ENCODE results near the gene TMPO.
"Not testable (repeated sequence)": the region's sequence is repeated elsewhere in the genome, so short reads cannot be mapped to it uniquely, and the experiment has no call there.

TMPO gene

GRCh38 chr12:98489176-98489575 lies 26.2 kb upstream of the TMPO start:
- in situ Hi-C loops (cut with HindIII; ENCODE audit: low pct_unique_long_range_greater_than_20kb, low sequenced_read_pairs), result no loop called here
- no peak for TF ChIP-seq JUND (IDR thresholded peaks at IDR 0.05; ENCODE audit: low read depth)
- DNase-seq (ENCODE audit: low read depth in 1 of 2, low spot score in 1 of 2), result no peak

GRCh38 chr12:98490501-98491453 lies 24.6 kb upstream of the TMPO start:
- peak; percentile 37 to 94 for DNase-seq (ENCODE audit: low read depth in 1 of 2, low spot score in 1 of 2)
- no peak for TF ChIP-seq JUND (IDR thresholded peaks at IDR 0.05; ENCODE audit: low read depth)
- in situ Hi-C loops (cut with HindIII; ENCODE audit: low pct_unique_long_range_greater_than_20kb, low sequenced_read_pairs), result no loop called here

- in situ Hi-C loops (cut with HindIII; ENCODE audit: low pct_unique_long_range_greater_than_20kb, low sequenced_read_pairs), result no loop called here
- TF ChIP-seq JUND (IDR thresholded peaks at IDR 0.05; ENCODE audit: low read depth), result no peak
These were observed 22.7 kb upstream of the TMPO start for GRCh38 chr12:98492580-98493140.

GRCh38 chr12:98501266-98501629 lies 14.1 kb upstream of the TMPO start:
- in situ Hi-C loops (cut with HindIII; ENCODE audit: low pct_unique_long_range_greater_than_20kb, low sequenced_read_pairs); DNase-seq (ENCODE audit: low read depth in 1 of 2, low spot score in 1 of 2): not testable (repeated sequence)

More at GRCh38 chr12:98492580-98493140, 22.7 kb upstream of the TMPO start:
- no peak for DNase-seq (ENCODE audit: low read depth in 1 of 2, low spot score in 1 of 2)

- TF ChIP-seq JUND (IDR thresholded peaks at IDR 0.05; ENCODE audit: low read depth), result no peak
- in situ Hi-C loops (cut with HindIII; ENCODE audit: low pct_unique_long_range_greater_than_20kb, low sequenced_read_pairs), result no loop called here
- peak; percentile 47 to 96 for DNase-seq (ENCODE audit: low read depth in 1 of 2, low spot score in 1 of 2)
These were observed 12.1 kb upstream of the TMPO start for GRCh38 chr12:98503342-98503591.

- peak; percentile 39 to 96 for DNase-seq (ENCODE audit: low read depth in 1 of 2, low spot score in 1 of 2)
- in situ Hi-C loops (cut with HindIII; ENCODE audit: low pct_unique_long_range_greater_than_20kb, low sequenced_read_pairs), result no loop called here
- no peak for TF ChIP-seq JUND (IDR thresholded peaks at IDR 0.05; ENCODE audit: low read depth)
These were observed 11.6 kb upstream of the TMPO start for GRCh38 chr12:98503592-98504367.

GRCh38 chr12:98504368-98504617 lies 11.1 kb upstream of the TMPO start:
- no peak for TF ChIP-seq JUND (IDR thresholded peaks at IDR 0.05; ENCODE audit: low read depth)
- in situ Hi-C loops (cut with HindIII; ENCODE audit: low pct_unique_long_range_greater_than_20kb, low sequenced_read_pairs), result no loop called here
- no peak for DNase-seq (ENCODE audit: low read depth in 1 of 2, low spot score in 1 of 2)

- no peak for DNase-seq (ENCODE audit: low read depth in 1 of 2, low spot score in 1 of 2)
- in situ Hi-C loops (cut with HindIII; ENCODE audit: low pct_unique_long_range_greater_than_20kb, low sequenced_read_pairs), result no loop called here
- TF ChIP-seq JUND (IDR thresholded peaks at IDR 0.05; ENCODE audit: low read depth), result no peak
These were observed 6.3 kb upstream of the TMPO start for GRCh38 chr12:98509063-98509462.

GRCh38 chr12:98511806-98512205 lies 3.6 kb upstream of the TMPO start:
- DNase-seq (ENCODE audit: low read depth in 1 of 2, low spot score in 1 of 2); in situ Hi-C loops (cut with HindIII; ENCODE audit: low pct_unique_long_range_greater_than_20kb, low sequenced_read_pairs): not testable (repeated sequence)

- no peak for TF ChIP-seq JUND (IDR thresholded peaks at IDR 0.05; ENCODE audit: low read depth)
- in situ Hi-C loops (cut with HindIII; ENCODE audit: low pct_unique_long_range_greater_than_20kb, low sequenced_read_pairs), result no loop called here
- no peak for DNase-seq (ENCODE audit: low read depth in 1 of 2, low spot score in 1 of 2)
These were observed 1.7 kb upstream of the TMPO start for GRCh38 chr12:98513379-98514322.

- no peak for DNase-seq (ENCODE audit: low read depth in 1 of 2, low spot score in 1 of 2)
These were observed 456 bp upstream of the TMPO start for GRCh38 chr12:98514982-98515286.

GRCh38 chr12:98516111-98516873 lies 902 bp downstream of the TMPO start:
- TF ChIP-seq JUND (IDR thresholded peaks at IDR 0.05; ENCODE audit: low read depth), result no peak
- in situ Hi-C loops (cut with HindIII; ENCODE audit: low pct_unique_long_range_greater_than_20kb, low sequenced_read_pairs), result no loop called here
- DNase-seq (ENCODE audit: low read depth in 1 of 2, low spot score in 1 of 2), result peak; percentile 55 to 95

More at GRCh38 chr12:98514982-98515286, 456 bp upstream of the TMPO start:
- TF ChIP-seq JUND (IDR thresholded peaks at IDR 0.05; ENCODE audit: low read depth), result no peak
- in situ Hi-C loops (cut with HindIII; ENCODE audit: low pct_unique_long_range_greater_than_20kb, low sequenced_read_pairs), result no loop called here

All from T47D (cell line).